Heart right ventricle (tissue), 16 donors: ENCODE results near the gene MAP4K4. TPM values are rescaled to one million over a fixed set of nuclear protein-coding genes. Genes with fewer than 3 reads are reported as not detected.
A peak's percentile ranks its signal among the peaks of the same experiment; 100 is the strongest.

ENCODE experiments used
- ATAC-seq, 8 donors: fragments of 200-7000 bp; cut with Tn5 transposase; one replicate each; pipeline ENCODE4 v1.9.1; 2020; ENCODE audit warnings: mild to moderate bottlenecking in 8 of 8, moderate library complexity in 8 of 8, moderate number of reproducible peaks in 1 of 8
- DNase-seq, 2 donors: peaks; one replicate each; pipeline ENCODE4 v3.0.0-alpha.2; 2020
- H3K27ac ChIP-seq, 10 donors: fragments of 200-600 bp; sonication (generic) in 2 of 10; one replicate each; pipeline versions ENCODE4 v1.5.0 to v1.8.0; 2020 to 2022; ENCODE audit warnings: mild to moderate bottlenecking in 3 of 10
- H3K27me3 ChIP-seq, 7 donors: fragments of 200-600 bp; one replicate each; pipeline ENCODE4 v1.8.0; 2021 to 2022; ENCODE audit warnings: mild to moderate bottlenecking in 2 of 7
- H3K36me3 ChIP-seq, 9 donors: fragments of 200-600 bp; sonication (generic) in 1 of 9; one replicate each; pipeline versions ENCODE4 v1.5.0 to v1.8.0; 2020 to 2022; ENCODE audit warnings: mild to moderate bottlenecking in 2 of 9
- H3K4me1 ChIP-seq, 9 donors: fragments of 200-600 bp; sonication (generic) in 1 of 9; one replicate each; pipeline versions ENCODE4 v1.5.0 to v1.8.0; 2020 to 2022; ENCODE audit warnings: mild to moderate bottlenecking in 4 of 9
- H3K4me3 ChIP-seq, 10 donors: fragments of 200-600 bp; sonication (generic) in 2 of 10; one replicate each; pipeline versions ENCODE4 v1.5.0 to v1.8.0; 2020 to 2022; ENCODE audit warnings: mild to moderate bottlenecking in 7 of 10, moderate library complexity in 2 of 10
- H3K9me3 ChIP-seq, 11 donors: fragments of 200-600 bp in 10 of 11; sonication (generic) in 2 of 11; one replicate each; pipeline versions ENCODE4 v1.5.0 to v1.8.0; 2013 to 2022; ENCODE audit warnings: mild to moderate bottlenecking in 2 of 11, control low read depth in 1 of 11, moderate library complexity in 1 of 11
- WGBS, 2 donors: extraction: QIAGEN DNeasy Blood & Tissue Kit; methylation state at CpG; one replicate each; pipeline ENCODE4 v1.1.7; 2013; ENCODE audit warnings: inconsistent platforms in 1 of 2; 5-methylcytosine and 5-hydroxymethylcytosine counted together
- intact Hi-C, 10 donors: fragments of 100-400 bp; cut with DNase I; formaldehyde crosslinking; loops; one replicate each; pipeline versions ENCODE4 v1.11.1 to v1.14.2; 2022
- polyA plus RNA-seq, 2 donors: library from polyadenylated mRNA; stranded (reverse); fragments of 200-250 nt; gene quantifications; one replicate each; pipeline ENCODE4 v1.2.3, GENCODE V29; 2013
- total RNA-seq, 10 donors: library from RNA; stranded (reverse); fragmentation: NEBNext Ultra II Directional in 3 of 10; extraction: Animal tissue kit (Norgen Biotek cat#: 25700) in 3 of 10; gene quantifications; one replicate each; pipeline versions ENCODE4 v1.2.1 to v1.2.4, GENCODE V29; 2021 to 2023
- TF ChIP-seq, protein P1 (sequence below), 9 donors: fragments of 200-600 bp; sonication (generic) in 2 of 9; IDR thresholded peaks; one replicate each; pipeline versions ENCODE4 v1.5.0 to v1.8.0; 2021 to 2022; ENCODE audit warnings: antibody characterized with exemption in 9 of 9, mild to moderate bottlenecking in 5 of 9, moderate library complexity in 1 of 9
- donor health status: Arrhythmogenic right ventricular cardiomyopathy.
- donor health status: ischemic (EF 13 %, LVEDD 7.1; RV severe dilation, severe dysfunction).
- donor health status: healthy with polysubstance abuse.
- donor health status: DM: no; HTN: yes; CAD: no.
- donor health status: DM: no; HTN: no; CAD: no.
- donor health status: ischemic (EF 25% LVEDD 6.9; RV normal size, moderate dysfunction).
- donor health status: ischemic (EF 25% LVEDD 5.7; RV mildly dilated, moderate dysfunction).
- donor health status: healthy.
- donor health status: DM: yes; HTN: yes; CAD: no.
- donor health status: Ischemic cardiomyopathy.
- donor health status: ischemic (EF 35%, LVEDD 5.7; RV mildly dilated, moderate dysfunction).
- donor health status: nonischemic (EF 11% LVEDD 7.7; RV severe dilation, severe dysfunction).
- donor health status: DM: yes; HTN: yes; CAD: no.
- donor health status: PGD.
- donor health status: ischemic (EF 29% LVEDD 5.4; RV normal size, mild dysfunction).
- donor health status: nonischemic (EF 23%, LVEDD 6.1; RV moderate dilation, normal function).

The MAP4K4 gene
- total and polyA plus RNA-seq, 12 donors: 44.3 to 116 (median 86.1) TPM

DNA sequence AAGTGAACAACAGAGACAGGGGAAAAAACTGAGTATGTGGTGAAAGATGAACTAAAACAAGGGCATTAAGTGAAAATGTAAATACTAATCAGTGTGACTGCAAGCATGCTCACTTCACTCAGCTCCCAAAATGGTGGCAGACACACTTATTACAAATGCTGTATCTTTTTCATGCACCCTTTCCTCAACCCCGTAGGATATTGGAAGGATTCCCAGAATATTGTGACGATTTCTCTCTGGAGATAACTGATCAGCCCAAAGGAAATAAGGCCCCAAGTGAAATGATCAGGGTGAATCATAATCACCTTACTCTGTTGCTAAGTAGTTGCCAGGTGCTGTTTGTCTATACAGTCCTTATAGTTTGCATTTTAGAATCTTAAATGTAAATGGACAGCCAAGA is 155.3 kb downstream of the MAP4K4 start:
- H3K36me3 ChIP-seq: peaks cover 0 to 90% (median 5%) of the 10 kb centered on the region in 9 donors

GRCh38 chr2:101854877-101855276 is 157.4 kb downstream of the MAP4K4 start:
- H3K27me3 ChIP-seq: no peaks in the 10 kb centered on the region
- ATAC-seq (peak; percentile 38 to 95 (median 90)), DNase-seq (no peak)
- 37 to 69% methylated on average over 4 of the region's 4 CpGs for WGBS, 2 donors
- no peak overlapping the region for H3K27ac ChIP-seq
- H3K4me3 ChIP-seq: no peak overlapping the region
- H3K4me1 ChIP-seq: peaks cover 0 to 30% (median 8%) of the 10 kb centered on the region in 9 donors
- H3K36me3 ChIP-seq: peaks cover 0 to 96% (median 9%) of the 10 kb centered on the region in 9 donors
- H3K9me3 ChIP-seq: no peaks in the 10 kb centered on the region
- intact Hi-C loops: no loop called here
- TF ChIP-seq, protein P1, sequence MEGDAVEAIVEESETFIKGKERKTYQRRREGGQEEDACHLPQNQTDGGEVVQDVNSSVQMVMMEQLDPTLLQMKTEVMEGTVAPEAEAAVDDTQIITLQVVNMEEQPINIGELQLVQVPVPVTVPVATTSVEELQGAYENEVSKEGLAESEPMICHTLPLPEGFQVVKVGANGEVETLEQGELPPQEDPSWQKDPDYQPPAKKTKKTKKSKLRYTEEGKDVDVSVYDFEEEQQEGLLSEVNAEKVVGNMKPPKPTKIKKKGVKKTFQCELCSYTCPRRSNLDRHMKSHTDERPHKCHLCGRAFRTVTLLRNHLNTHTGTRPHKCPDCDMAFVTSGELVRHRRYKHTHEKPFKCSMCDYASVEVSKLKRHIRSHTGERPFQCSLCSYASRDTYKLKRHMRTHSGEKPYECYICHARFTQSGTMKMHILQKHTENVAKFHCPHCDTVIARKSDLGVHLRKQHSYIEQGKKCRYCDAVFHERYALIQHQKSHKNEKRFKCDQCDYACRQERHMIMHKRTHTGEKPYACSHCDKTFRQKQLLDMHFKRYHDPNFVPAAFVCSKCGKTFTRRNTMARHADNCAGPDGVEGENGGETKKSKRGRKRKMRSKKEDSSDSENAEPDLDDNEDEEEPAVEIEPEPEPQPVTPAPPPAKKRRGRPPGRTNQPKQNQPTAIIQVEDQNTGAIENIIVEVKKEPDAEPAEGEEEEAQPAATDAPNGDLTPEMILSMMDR (IDR thresholded peaks at IDR 0.05): no peak

More for the DNA sequence above, 155.3 kb downstream of the MAP4K4 start:
- H3K4me1 ChIP-seq: peaks cover 0 to 49% (median 25%) of the 10 kb centered on the region in 9 donors
- DNase-seq (no peak), ATAC-seq (no peak)
- TF ChIP-seq, protein P1 (IDR thresholded peaks at IDR 0.05): no peak
- intact Hi-C loops: no loop called here
- H3K4me3 ChIP-seq: no peak overlapping the region
- no peaks in the 10 kb centered on the region for H3K27me3 ChIP-seq
- H3K27ac ChIP-seq: no peak overlapping the region
- H3K9me3 ChIP-seq: no peaks in the 10 kb centered on the region
- 9 to 13% methylated on average over 2 of the region's 2 CpGs for WGBS, 2 donors

DNA sequence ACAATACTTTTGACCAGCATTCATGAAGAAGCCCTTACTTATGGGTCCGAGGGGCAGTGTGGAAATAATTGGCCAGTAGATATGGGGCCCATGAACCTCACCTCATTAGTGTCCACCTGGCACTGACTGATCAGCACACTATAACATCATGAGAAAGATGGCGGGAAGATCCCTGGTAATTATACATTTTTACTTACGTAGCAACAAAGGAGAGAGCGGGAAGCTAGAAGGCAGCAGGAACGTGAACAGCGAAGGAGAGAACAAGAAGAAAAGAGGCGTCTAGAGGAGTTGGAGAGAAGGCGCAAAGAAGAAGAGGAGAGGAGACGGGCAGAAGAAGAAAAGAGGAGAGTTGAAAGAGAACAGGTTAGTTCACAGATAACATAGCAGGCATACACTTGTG is 158.3 kb downstream of the MAP4K4 start:
- H3K27me3 ChIP-seq: no peaks in the 10 kb centered on the region
- ATAC-seq: no peak
- no peak for DNase-seq
- H3K4me3 ChIP-seq: no peak overlapping the region
- H3K4me1 ChIP-seq: peaks cover 0 to 21% (median 5%) of the 10 kb centered on the region in 9 donors
- intact Hi-C loops: no loop called here
- 94 to 95% methylated on average over 9 of the region's 9 CpGs for WGBS, 2 donors
- peaks cover 0 to 97% (median 10%) of the 10 kb centered on the region in 9 donors for H3K36me3 ChIP-seq
- no peaks in the 10 kb centered on the region for H3K9me3 ChIP-seq
- H3K27ac ChIP-seq: no peak overlapping the region
- TF ChIP-seq, protein P1 (IDR thresholded peaks at IDR 0.05): no peak

DNA sequence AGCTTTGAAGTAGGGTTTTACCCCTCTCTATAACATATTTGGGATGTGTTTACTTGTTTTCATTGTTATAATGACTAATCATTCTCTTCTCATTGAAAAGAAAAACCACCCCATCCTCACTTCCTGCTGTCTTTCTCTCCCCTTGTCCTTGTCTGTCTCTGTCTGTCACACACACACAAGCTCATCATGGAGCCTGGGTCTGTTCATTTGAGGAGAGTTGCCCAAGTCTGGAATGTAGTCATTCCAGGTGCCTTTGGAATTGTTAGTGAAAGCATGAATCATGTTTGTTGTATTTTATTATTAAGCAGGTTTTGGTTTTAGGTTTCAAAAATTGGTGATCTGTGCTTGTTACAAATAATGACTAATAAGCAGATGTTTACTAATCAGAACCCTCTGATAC is 160.7 kb downstream of the MAP4K4 start:
- no peaks in the 10 kb centered on the region for H3K27me3 ChIP-seq
- H3K4me1 ChIP-seq: peaks cover 0 to 10% (median 5%) of the 10 kb centered on the region in 9 donors
- ATAC-seq: no peak
- TF ChIP-seq, protein P1 (IDR thresholded peaks at IDR 0.05): no peak
- no peak overlapping the region for H3K27ac ChIP-seq
- intact Hi-C loops: no loop called here
- H3K4me3 ChIP-seq: no peak overlapping the region
- no peak for DNase-seq
- peaks cover 0 to 100% (median 16%) of the 10 kb centered on the region in 9 donors for H3K36me3 ChIP-seq
- no peaks in the 10 kb centered on the region for H3K9me3 ChIP-seq
